ENCODE data around the gene DCUN1D4. TPM values are rescaled to one million over a fixed set of nuclear protein-coding genes. Genes with fewer than 3 reads are reported as not detected.
"Not testable (repeated sequence)": the region's sequence is repeated elsewhere in the genome, so short reads cannot be mapped to it uniquely, and the experiment has no call there.

The DCUN1D4 gene
- total RNA-seq, 2 experiments from 2014 or later, result 28.4 to 30.0 TPM

DNA sequence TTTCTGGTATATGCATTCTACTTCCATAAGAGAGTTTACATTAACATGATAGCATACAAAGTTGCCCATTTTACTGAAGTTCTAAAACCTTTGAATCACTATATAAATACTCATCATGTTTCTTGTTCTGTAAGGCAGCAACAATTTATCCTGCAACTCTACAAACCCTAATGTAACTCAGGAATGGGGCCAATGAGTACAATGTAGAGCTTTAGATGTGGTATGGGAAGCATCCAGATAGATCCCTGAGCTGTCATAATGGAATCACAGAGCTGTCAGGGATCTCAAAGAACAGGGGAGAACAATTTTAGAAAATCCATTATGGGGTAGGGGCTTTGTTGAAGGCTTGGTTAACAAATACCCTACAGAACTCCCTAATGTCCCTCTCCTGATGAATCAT is 88.5 kb downstream of the DCUN1D4 start:
- no peaks in the 10 kb centered on the region for H3K4me1 Mint-ChIP-seq
- ATAC-seq, result no peak

DNA sequence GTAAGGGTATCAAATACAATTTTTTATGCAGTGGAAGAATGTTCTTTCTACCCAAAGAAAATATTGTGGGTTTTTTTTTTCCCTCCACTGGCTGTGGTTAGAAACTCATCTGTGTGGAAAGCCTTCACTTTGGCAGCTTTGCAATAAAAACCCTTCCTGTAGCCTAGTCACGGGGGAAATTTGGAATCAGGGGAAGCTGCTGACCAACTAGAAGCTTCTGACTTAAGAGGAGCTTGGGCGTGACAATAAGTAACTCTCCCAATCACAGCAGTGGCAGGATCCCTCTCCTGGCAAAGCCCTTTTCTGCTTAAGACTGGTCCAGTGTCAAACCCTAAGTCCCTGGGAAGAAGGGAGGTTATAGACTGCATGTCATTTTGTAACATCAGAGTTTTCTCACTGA is 89.3 kb downstream of the DCUN1D4 start:
- H3K27ac Mint-ChIP-seq, result no peak overlapping the region
- H3K9me3 Mint-ChIP-seq (ENCODE audit: low read depth), result no peaks in the 10 kb centered on the region
- ATAC-seq (no peak), DNase-seq (no peak)
- no peaks in the 10 kb centered on the region for H3K4me1 Mint-ChIP-seq
- no peak overlapping the region for H3K4me3 Mint-ChIP-seq
- no peaks in the 10 kb centered on the region for H3K36me3 Mint-ChIP-seq
- CTCF ChIA-PET, result no interaction called here
- no peaks in the 10 kb centered on the region for H3K27me3 Mint-ChIP-seq

More for the DNA sequence above, 88.5 kb downstream of the DCUN1D4 start:
- no peak overlapping the region for H3K27ac Mint-ChIP-seq
- no peak for DNase-seq
- no peak overlapping the region for H3K4me3 Mint-ChIP-seq
- no peaks in the 10 kb centered on the region for H3K36me3 Mint-ChIP-seq
- CTCF ChIA-PET, result no interaction called here
- H3K9me3 Mint-ChIP-seq (ENCODE audit: low read depth), result no peaks in the 10 kb centered on the region
- no peaks in the 10 kb centered on the region for H3K27me3 Mint-ChIP-seq

GRCh38 chr4:51932684-51933083 is 89.7 kb downstream of the DCUN1D4 start:
- Mint-ChIP-seq H3K27me3 (no peaks in the 10 kb centered on the region), H3K27ac (no peak overlapping the region), H3K36me3 (no peaks in the 10 kb centered on the region), H3K9me3 (ENCODE audit: low read depth) (no peaks in the 10 kb centered on the region), H3K4me3 (no peak overlapping the region), H3K4me1 (no peaks in the 10 kb centered on the region)
- ATAC-seq (no peak), DNase-seq (no peak)
- CTCF ChIA-PET, result no interaction called here

- H3K36me3 Mint-ChIP-seq; H3K27ac Mint-ChIP-seq; H3K27me3 Mint-ChIP-seq; CTCF ChIA-PET; DNase-seq; ATAC-seq; H3K9me3 Mint-ChIP-seq (ENCODE audit: low read depth); H3K4me3 Mint-ChIP-seq; H3K4me1 Mint-ChIP-seq: not testable (repeated sequence)
These were observed 97.5 kb downstream of the DCUN1D4 start for GRCh38 chr4:51940460-51940859.

- H3K4me3 Mint-ChIP-seq, result no peak overlapping the region
- no peaks in the 10 kb centered on the region for H3K4me1 Mint-ChIP-seq
- DNase-seq (no peak), ATAC-seq (no peak)
- no peak overlapping the region for H3K27ac Mint-ChIP-seq
- H3K36me3 Mint-ChIP-seq, result no peaks in the 10 kb centered on the region
- peaks cover 4% of the 10 kb centered on the region for H3K9me3 Mint-ChIP-seq (ENCODE audit: low read depth)
- H3K27me3 Mint-ChIP-seq, result no peaks in the 10 kb centered on the region
- CTCF ChIA-PET, result no interaction called here
These were observed 99.3 kb downstream of the DCUN1D4 start for GRCh38 chr4:51942108-51942832.

DNA sequence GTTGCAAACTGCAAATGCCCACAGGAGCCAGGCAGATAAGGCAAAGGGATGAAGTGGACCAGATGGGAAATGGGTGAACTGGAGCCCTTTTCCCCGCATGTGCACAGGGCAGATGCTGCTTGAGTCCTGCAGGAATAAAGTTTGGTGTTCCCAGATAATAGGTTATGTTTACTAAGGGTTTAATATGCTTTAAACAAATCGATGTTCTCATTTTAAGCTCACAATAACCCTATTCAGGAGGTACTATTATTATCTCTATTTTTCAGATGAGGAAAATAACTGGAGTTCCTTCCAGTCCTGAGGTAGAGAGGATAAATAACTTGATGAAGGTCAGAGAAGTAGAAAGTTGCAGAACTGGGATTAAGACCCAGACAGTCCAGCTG is 99.9 kb downstream of the DCUN1D4 start:
- H3K27ac Mint-ChIP-seq, result no peak overlapping the region
- ATAC-seq, result no peak
- no peak overlapping the region for H3K4me3 Mint-ChIP-seq
- H3K27me3 Mint-ChIP-seq, result no peaks in the 10 kb centered on the region
- DNase-seq, result no peak
- peaks cover 4% of the 10 kb centered on the region for H3K9me3 Mint-ChIP-seq (ENCODE audit: low read depth)
- CTCF ChIA-PET, result no interaction called here
- no peaks in the 10 kb centered on the region for H3K4me1 Mint-ChIP-seq
- H3K36me3 Mint-ChIP-seq, result no peaks in the 10 kb centered on the region

- Mint-ChIP-seq H3K4me1 (no peaks in the 10 kb centered on the region), H3K9me3 (ENCODE audit: low read depth) (peaks cover 4% of the 10 kb centered on the region), H3K27me3 (no peaks in the 10 kb centered on the region), H3K4me3 (no peak overlapping the region), H3K36me3 (no peaks in the 10 kb centered on the region), H3K27ac (no peak overlapping the region)
- ATAC-seq (no peak), DNase-seq (no peak)
- CTCF ChIA-PET, result no interaction called here
These were observed 100.3 kb downstream of the DCUN1D4 start for GRCh38 chr4:51943221-51943620.

DNA sequence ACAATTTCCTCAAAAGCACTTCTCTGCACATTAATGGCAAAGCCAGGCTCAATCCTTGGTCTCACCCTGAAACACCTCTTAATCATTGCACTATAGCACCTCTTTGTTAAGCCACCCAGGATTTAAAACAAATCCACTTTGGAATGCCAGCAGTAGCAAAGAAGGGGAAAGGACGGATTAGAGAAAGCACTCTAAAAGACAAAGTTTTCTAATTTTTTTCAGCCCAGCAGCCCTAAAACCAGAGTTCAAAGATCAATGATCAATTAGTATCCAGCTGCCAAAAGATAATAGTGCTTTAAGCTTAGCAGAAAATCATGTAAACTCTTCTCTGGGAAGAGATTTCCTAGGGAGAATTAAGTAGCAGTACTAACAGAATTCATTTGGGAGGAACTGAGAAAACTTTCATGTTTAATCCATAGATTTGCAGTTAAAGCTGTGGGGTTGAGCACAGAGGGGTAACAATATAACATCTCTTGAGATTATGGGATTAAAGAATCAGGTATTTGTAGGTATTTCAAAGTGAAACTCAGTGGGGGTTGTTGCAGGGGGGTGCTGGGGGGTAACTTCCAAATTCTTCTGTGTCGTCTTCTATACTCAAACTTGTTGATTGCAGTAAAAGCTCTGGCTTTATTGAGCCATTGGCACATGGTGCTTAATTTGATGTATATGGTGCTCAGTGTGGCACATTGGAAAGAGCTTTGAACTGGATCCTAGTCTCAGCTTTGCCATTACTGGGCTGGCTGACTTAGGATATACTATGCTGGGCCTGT is 115.4 kb downstream of the DCUN1D4 start:
- CTCF ChIA-PET, result no interaction called here

GRCh38 chr4:51960486-51960885 is 117.5 kb downstream of the DCUN1D4 start:
- Mint-ChIP-seq H3K4me1 (no peaks in the 10 kb centered on the region), H3K27me3 (peaks cover 4% of the 10 kb centered on the region), H3K4me3 (no peak overlapping the region), H3K27ac (no peak overlapping the region), H3K9me3 (ENCODE audit: low read depth) (no peaks in the 10 kb centered on the region), H3K36me3 (no peaks in the 10 kb centered on the region)
- no peak for DNase-seq
- CTCF ChIA-PET, result no interaction called here
- no peak for ATAC-seq

More for the DNA sequence above, 115.4 kb downstream of the DCUN1D4 start:
- no peaks in the 10 kb centered on the region for H3K36me3 Mint-ChIP-seq
- peaks cover 4% of the 10 kb centered on the region for H3K27me3 Mint-ChIP-seq
- H3K4me3 Mint-ChIP-seq, result no peak overlapping the region
- ATAC-seq, result no peak
- H3K4me1 Mint-ChIP-seq, result no peaks in the 10 kb centered on the region
- no peak overlapping the region for H3K27ac Mint-ChIP-seq
- no peak for DNase-seq
- H3K9me3 Mint-ChIP-seq (ENCODE audit: low read depth), result no peaks in the 10 kb centered on the region

DNA sequence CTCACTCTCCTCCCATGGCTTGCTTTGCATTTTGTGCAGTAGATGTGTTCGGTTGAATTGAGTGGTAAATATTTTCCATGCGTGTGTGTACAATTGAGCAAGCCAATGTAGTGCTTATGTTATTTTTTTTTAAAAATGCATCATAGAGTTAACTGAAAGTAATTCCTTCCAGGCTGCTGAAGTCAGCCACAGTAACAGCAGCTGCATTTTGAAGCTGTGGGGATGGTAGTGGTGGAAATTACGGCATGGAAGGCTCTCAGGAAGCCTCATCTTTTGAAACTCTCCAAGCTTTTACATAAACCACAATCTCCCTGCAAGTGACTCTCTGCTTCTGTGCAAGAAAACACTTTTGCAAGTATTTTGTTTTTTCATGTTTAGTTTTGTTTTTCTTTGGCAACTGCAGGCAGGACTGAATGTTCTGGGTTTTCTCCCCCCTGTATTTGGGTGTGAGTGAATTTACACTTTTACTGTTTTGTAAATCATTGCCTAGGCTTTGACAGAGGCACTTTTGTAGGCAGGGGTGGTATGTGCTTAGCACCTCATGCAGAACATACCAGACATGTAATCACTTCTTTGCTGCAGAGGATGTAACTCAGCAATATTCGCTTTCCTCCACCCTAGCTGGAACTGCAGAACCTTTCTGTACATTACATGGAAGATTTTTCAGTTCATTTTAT is 121.0 kb downstream of the DCUN1D4 start:
- Mint-ChIP-seq H3K36me3 (no peaks in the 10 kb centered on the region), H3K4me3 (no peak overlapping the region), H3K27ac (no peak overlapping the region), H3K27me3 (no peaks in the 10 kb centered on the region), H3K4me1 (no peaks in the 10 kb centered on the region), H3K9me3 (ENCODE audit: low read depth) (no peaks in the 10 kb centered on the region)
- CTCF ChIA-PET, result no interaction called here
- no peak for ATAC-seq
- DNase-seq, result no peak

- CTCF ChIA-PET, result no interaction called here
- no peak overlapping the region for H3K4me3 Mint-ChIP-seq
- no peaks in the 10 kb centered on the region for H3K9me3 Mint-ChIP-seq (ENCODE audit: low read depth)
- ATAC-seq, result no peak
- H3K4me1 Mint-ChIP-seq, result no peaks in the 10 kb centered on the region
- DNase-seq, result no peak
- no peaks in the 10 kb centered on the region for H3K36me3 Mint-ChIP-seq
- no peak overlapping the region for H3K27ac Mint-ChIP-seq
- no peaks in the 10 kb centered on the region for H3K27me3 Mint-ChIP-seq
These were observed 122.9 kb downstream of the DCUN1D4 start for GRCh38 chr4:51965862-51966261.

All from activated CD8-positive, alpha-beta memory T cell treated with anti-CD3 and anti-CD28 coated beads, Interleukin-2, amount 10 ng/mL, durations not matched to agents 7 days and 5 days (primary cell).